Raji (cell line): ENCODE data around the gene FGFR2.

Experiments
- POLR2A ChIP-seq: IDR thresholded peaks from 2 replicates; pipeline ENCODE4 v1.6.1; 2011; ENCODE audit warnings: low read depth, low read length, control low read depth; ENCODE audit not compliant: insufficient read depth

Gene FGFR2

GRCh38 chr10:121469797-121470606, 128.2 kb downstream of the FGFR2 start:
- no peak for TF ChIP-seq POLR2A

GRCh38 chr10:121468726-121469125, 129.5 kb downstream of the FGFR2 start:
- no peak for TF ChIP-seq POLR2A

DNA sequence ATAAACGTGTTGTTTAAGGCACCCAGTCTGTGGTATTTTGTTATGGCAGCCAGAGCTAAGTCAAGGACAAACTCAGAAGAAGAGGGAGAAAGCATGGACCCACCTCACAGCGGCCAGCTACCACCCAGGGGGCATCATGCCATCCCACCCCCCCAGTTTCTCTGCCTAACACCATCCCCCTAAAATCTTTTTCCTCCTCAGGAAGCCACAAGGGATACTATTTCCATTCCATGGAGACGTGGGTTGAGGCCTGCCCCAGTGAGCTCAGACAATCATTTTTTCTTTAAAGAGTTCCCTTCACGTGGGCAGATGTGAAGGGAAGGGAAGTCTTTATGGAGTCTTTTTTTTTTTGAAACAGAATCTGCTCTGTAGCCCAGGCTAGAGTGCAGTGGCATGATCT, 131.8 kb downstream of the FGFR2 start:
- TF ChIP-seq POLR2A, result no peak

GRCh38 chr10:121465215-121465614, 133.0 kb downstream of the FGFR2 start:
- TF ChIP-seq POLR2A, result no peak

- no peak for TF ChIP-seq POLR2A
These were observed 133.7 kb downstream of the FGFR2 start for GRCh38 chr10:121464517-121464916.

DNA sequence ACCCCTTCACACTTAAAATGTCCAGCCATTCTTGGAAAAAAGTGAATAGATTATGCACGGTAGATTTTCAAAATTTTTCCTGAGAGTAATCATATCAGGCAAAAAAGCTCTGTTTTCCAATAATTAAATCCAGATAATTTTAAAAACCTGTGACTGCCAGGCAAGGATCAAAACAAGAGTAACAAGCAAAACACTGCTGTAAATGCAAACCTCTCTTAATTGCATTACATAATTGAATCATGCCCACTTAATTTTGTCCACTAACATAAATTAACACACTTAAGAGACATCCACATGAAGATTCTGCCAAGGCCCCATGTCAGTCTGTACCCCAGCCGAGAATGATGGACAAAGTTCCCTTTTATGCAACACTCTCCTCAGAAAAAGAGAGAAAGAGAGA, 135.3 kb downstream of the FGFR2 start:
- no peak for TF ChIP-seq POLR2A

GRCh38 chr10:121462281-121462680, 136.0 kb downstream of the FGFR2 start:
- TF ChIP-seq POLR2A, result no peak

DNA sequence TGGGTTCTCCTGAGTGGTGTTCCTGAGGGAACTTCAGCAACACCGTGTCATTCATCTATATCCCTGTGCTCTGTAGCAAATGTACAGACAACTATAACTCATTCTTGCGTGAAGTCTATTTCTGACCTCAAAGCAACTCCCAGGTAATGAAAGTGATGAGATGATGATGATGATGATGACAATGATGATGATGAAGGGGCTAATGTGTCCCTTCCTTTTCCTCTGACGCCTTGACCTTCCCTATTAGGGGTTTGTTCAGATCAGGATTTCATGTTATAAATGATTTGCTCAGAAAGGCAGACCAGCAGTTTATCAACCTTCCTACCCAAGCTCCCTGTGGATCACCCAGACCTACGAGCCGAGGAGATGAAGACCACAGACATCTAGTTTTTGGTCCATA, 136.9 kb downstream of the FGFR2 start:
- no peak for TF ChIP-seq POLR2A

GRCh38 chr10:121460733-121461132, 137.5 kb downstream of the FGFR2 start:
- TF ChIP-seq POLR2A, result no peak

GRCh38 chr10:121459622-121460453, 138.4 kb downstream of the FGFR2 start:
- TF ChIP-seq POLR2A, result no peak

GRCh38 chr10:121459279-121459621, 139.0 kb downstream of the FGFR2 start:
- TF ChIP-seq POLR2A, result no peak

- no peak for TF ChIP-seq POLR2A
These were observed 140.5 kb downstream of the FGFR2 start for GRCh38 chr10:121457729-121458128.

GRCh38 chr10:121455377-121455776, 142.9 kb downstream of the FGFR2 start:
- no peak for TF ChIP-seq POLR2A

- no peak for TF ChIP-seq POLR2A
These were observed 143.5 kb downstream of the FGFR2 start for GRCh38 chr10:121454781-121455180.

DNA sequence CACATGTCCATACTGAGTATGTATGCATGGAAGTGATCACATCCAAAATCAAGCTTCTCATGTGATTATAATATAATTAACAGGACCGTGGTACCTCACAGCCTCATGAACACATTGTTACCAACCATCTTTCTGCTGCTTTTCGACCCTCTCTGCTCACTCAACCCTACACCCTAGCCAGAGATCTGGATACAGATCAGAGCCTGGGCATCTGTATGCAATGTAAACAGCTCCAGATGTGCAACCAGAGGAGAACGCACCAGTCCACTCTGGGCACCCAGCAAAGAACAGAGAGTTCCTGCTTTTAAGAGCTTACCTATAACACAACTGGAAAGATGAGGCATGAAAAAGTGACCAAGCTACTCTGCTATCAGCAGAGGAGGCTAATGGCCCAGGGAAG, 145.1 kb downstream of the FGFR2 start:
- no peak for TF ChIP-seq POLR2A

DNA sequence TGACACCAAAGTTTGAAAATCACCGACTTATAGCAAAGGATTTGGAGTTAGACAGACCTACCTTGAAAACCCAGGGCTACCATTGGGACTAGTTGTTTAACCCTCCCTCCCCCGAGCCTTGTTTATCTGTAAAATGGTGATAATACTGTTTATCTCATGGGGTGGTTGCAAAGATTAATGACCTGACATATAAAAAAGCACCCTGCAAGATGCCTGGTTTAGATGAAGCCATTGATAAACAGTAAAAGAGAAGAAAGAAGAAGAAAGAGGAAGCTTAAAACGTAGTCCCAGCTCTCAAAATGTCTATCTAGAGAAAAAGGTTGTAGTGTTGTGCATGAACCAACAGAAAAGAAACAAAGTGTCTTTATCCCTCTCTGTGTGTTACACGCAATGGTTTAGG, 145.7 kb downstream of the FGFR2 start:
- no peak for TF ChIP-seq POLR2A

- TF ChIP-seq POLR2A, result no peak
These were observed 148.0 kb downstream of the FGFR2 start for GRCh38 chr10:121450247-121450646.

DNA sequence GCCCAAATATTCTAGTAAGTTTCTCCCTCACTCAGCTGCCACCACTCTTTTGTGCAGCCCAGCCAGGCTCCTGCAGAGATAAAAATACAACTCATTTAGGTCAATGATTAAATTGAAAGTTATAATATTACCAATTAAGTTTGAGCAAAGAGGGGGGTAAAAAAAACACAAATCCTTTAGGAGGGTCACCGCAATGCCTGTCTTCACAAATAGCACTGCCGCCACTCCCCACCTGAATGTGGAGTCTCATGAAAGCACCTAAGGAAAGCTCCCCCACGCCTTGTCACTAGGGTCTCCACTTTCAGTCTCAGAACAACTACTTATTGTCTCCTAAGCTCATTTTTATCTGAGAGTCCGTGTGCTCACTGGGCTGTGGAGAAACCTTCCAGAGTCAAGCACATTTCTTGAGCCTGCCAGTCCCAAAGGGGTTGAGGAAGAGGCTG, 148.7 kb downstream of the FGFR2 start:
- TF ChIP-seq POLR2A, result no peak
